ENCODE results near the gene EXOC4. TPM values are rescaled to one million over a fixed set of nuclear protein-coding genes. Genes with fewer than 3 reads are reported as not detected.

The EXOC4 gene
- total RNA-seq, 4 donors from 2014 or later: 36.6 to 64.0 (median 57.4) TPM

GRCh38 chr7:133688483-133689239 lies 435.8 kb downstream of the EXOC4 start:
- no peak overlapping the region for H3K4me3 ChIP-seq
- WGBS: 73% methylated on average over 3 of the region's 3 CpGs
- no peaks in the 10 kb centered on the region for H3K9me3 ChIP-seq
- intact Hi-C loops (cut with DNase I): no loop called here
- DNase-seq (ENCODE audit: extremely low spot score): no peak
- H3K27me3 ChIP-seq: no peaks in the 10 kb centered on the region
- H3K36me3 ChIP-seq: no peaks in the 10 kb centered on the region
- TF ChIP-seq EP300 (IDR thresholded peaks at IDR 0.05) (no peak), CTCF (IDR thresholded peaks at IDR 0.05) (no peak), POLR2AphosphoS5 (IDR thresholded peaks at IDR 0.05) (no peak), POLR2A (IDR thresholded peaks at IDR 0.05; ENCODE audit: low read depth) (no peak)
- H3K4me1 ChIP-seq: no peaks in the 10 kb centered on the region
- no peak overlapping the region for H3K27ac ChIP-seq (replicated peaks in 1 of 4)

- no peaks in the 10 kb centered on the region for H3K4me1 ChIP-seq
- no peak overlapping the region for H3K4me3 ChIP-seq
- 99% methylated on average over 4 of the region's 4 CpGs for whole genome bisulfite sequencing
- TF ChIP-seq POLR2A (IDR thresholded peaks at IDR 0.05; ENCODE audit: low read depth) (no peak), EP300 (IDR thresholded peaks at IDR 0.05) (no peak), POLR2AphosphoS5 (IDR thresholded peaks at IDR 0.05) (no peak), CTCF (IDR thresholded peaks at IDR 0.05) (no peak)
- DNase-seq (ENCODE audit: extremely low spot score): no peak
- H3K27ac ChIP-seq (replicated peaks in 1 of 4): no peak overlapping the region
- H3K36me3 ChIP-seq: no peaks in the 10 kb centered on the region
- H3K27me3 ChIP-seq: no peaks in the 10 kb centered on the region
- intact Hi-C loops (cut with DNase I): no loop called here
- H3K9me3 ChIP-seq: no peaks in the 10 kb centered on the region
These were observed 437.9 kb downstream of the EXOC4 start for GRCh38 chr7:133690740-133691139.

- WGBS: 83% methylated on average over 4 of the region's 4 CpGs
- no peaks in the 10 kb centered on the region for H3K27me3 ChIP-seq
- no peak overlapping the region for H3K27ac ChIP-seq (replicated peaks in 1 of 4)
- H3K36me3 ChIP-seq: no peaks in the 10 kb centered on the region
- no peak overlapping the region for H3K4me3 ChIP-seq
- TF ChIP-seq POLR2AphosphoS5 (IDR thresholded peaks at IDR 0.05) (no peak), EP300 (IDR thresholded peaks at IDR 0.05) (no peak), CTCF (IDR thresholded peaks at IDR 0.05) (no peak), POLR2A (IDR thresholded peaks at IDR 0.05; ENCODE audit: low read depth) (no peak)
- no peaks in the 10 kb centered on the region for H3K4me1 ChIP-seq
- intact Hi-C loops (cut with DNase I): no loop called here
- no peak for DNase-seq (ENCODE audit: extremely low spot score)
- no peaks in the 10 kb centered on the region for H3K9me3 ChIP-seq
These were observed 439.1 kb downstream of the EXOC4 start for GRCh38 chr7:133691727-133692610.

DNA sequence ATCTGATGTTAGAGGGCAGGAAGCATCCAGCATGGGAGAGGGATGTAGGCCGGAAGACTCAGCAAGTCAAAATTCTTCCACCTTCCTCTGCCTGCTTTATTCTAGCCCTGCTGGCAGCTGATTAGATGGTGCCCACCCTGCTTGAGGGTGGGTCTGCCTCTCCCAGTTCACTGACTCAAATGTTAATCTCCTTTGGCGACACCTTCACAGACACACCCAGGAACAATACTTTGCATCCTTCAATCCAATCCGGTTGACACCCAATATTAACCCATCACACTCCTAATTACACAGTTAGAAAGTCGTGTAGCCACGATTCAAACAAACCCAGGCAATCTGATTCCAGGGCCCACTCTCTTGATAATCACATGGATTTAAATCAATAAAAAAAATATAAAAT lies 440.4 kb downstream of the EXOC4 start:
- intact Hi-C loops (cut with DNase I): no loop called here
- H3K27ac ChIP-seq (replicated peaks in 1 of 4): no peak overlapping the region
- TF ChIP-seq POLR2AphosphoS5 (IDR thresholded peaks at IDR 0.05) (no peak), CTCF (IDR thresholded peaks at IDR 0.05) (no peak), EP300 (IDR thresholded peaks at IDR 0.05) (no peak), POLR2A (IDR thresholded peaks at IDR 0.05; ENCODE audit: low read depth) (no peak)
- no peaks in the 10 kb centered on the region for H3K4me1 ChIP-seq
- H3K9me3 ChIP-seq: no peaks in the 10 kb centered on the region
- no peaks in the 10 kb centered on the region for H3K36me3 ChIP-seq
- no peak overlapping the region for H3K4me3 ChIP-seq
- 94% methylated on average over 5 of the region's 5 CpGs for WGBS
- H3K27me3 ChIP-seq: no peaks in the 10 kb centered on the region
- no peak for DNase-seq (ENCODE audit: extremely low spot score)
